Left lung (tissue), 10 donors: ENCODE measurements around the gene DOCK4. TPM values are rescaled to one million over a fixed set of nuclear protein-coding genes. Genes with fewer than 3 reads are reported as not detected.
A peak's percentile ranks its signal among the peaks of the same experiment; 100 is the strongest.

Source experiments
- ATAC-seq: fragments of 200-7000 bp; cut with Tn5 transposase; one replicate; pipeline ENCODE4 v1.9.1; 2020; ENCODE audit warnings: moderate library complexity
- DNase-seq, 4 donors: peaks; one replicate each; pipeline ENCODE4 v3.0.0-alpha.2; 2013 to 2020
- H3K27ac ChIP-seq, 2 donors: fragments of 200-600 bp; sonication (generic) in 1 of 2; one replicate each; pipeline versions ENCODE4 v1.5.0 to v1.8.0; 2020 to 2021
- H3K27me3 ChIP-seq, 2 donors: fragments of 200-600 bp; sonication (generic) in 1 of 2; one replicate each; pipeline versions ENCODE4 v1.5.0 to v1.8.0; 2020 to 2021
- H3K36me3 ChIP-seq, 2 donors: fragments of 200-600 bp; sonication (generic) in 1 of 2; one replicate each; pipeline versions ENCODE4 v1.5.0 to v1.8.0; 2020 to 2021
- H3K4me1 ChIP-seq, 2 donors: fragments of 200-600 bp; one replicate each; pipeline ENCODE4 v1.8.0; 2021
- H3K4me3 ChIP-seq, 2 donors: fragments of 200-600 bp; sonication (generic) in 1 of 2; one replicate each; pipeline versions ENCODE4 v1.5.0 to v1.8.0; 2020 to 2021; ENCODE audit warnings: mild to moderate bottlenecking in 1 of 2
- H3K9me3 ChIP-seq, 2 donors: fragments of 200-600 bp; sonication (generic) in 1 of 2; one replicate each; pipeline versions ENCODE4 v1.5.0 to v1.8.0; 2020 to 2021
- intact Hi-C, 2 donors: fragments of 100-400 bp; cut with DNase I; formaldehyde crosslinking; loops; one replicate each; pipeline versions ENCODE4 v1.11.2 to v1.14.2; 2022
- polyA plus RNA-seq, 6 donors: library from polyadenylated mRNA; unstranded; fragments of 120-200 nt; gene quantifications; one replicate each; pipeline ENCODE4 v1.2.1, GENCODE V29; 2013; ENCODE audit not compliant: insufficient read length in 6 of 6
- total RNA-seq, 2 donors: library from RNA; stranded (reverse); fragmentation: NEBNext Ultra II Directional; extraction: Animal tissue kit (Norgen Biotek cat#: 25700); gene quantifications; one replicate each; pipeline ENCODE4 v1.2.1, GENCODE V29; 2021
- TF ChIP-seq, protein P1 (sequence below), 2 donors: fragments of 200-600 bp; sonication (generic) in 1 of 2; IDR thresholded peaks; one replicate each; pipeline versions ENCODE4 v1.5.0 to v1.8.0; 2021; ENCODE audit warnings: antibody characterized with exemption in 2 of 2
- donor health status: DM: no; HTN: yes; CAD: no.
- donor health status: DM: no; HTN: no; CAD: no.

The DOCK4 gene
- total and polyA plus RNA-seq, 8 donors: 38.9 to 64.3 (median 52.5) TPM

DNA sequence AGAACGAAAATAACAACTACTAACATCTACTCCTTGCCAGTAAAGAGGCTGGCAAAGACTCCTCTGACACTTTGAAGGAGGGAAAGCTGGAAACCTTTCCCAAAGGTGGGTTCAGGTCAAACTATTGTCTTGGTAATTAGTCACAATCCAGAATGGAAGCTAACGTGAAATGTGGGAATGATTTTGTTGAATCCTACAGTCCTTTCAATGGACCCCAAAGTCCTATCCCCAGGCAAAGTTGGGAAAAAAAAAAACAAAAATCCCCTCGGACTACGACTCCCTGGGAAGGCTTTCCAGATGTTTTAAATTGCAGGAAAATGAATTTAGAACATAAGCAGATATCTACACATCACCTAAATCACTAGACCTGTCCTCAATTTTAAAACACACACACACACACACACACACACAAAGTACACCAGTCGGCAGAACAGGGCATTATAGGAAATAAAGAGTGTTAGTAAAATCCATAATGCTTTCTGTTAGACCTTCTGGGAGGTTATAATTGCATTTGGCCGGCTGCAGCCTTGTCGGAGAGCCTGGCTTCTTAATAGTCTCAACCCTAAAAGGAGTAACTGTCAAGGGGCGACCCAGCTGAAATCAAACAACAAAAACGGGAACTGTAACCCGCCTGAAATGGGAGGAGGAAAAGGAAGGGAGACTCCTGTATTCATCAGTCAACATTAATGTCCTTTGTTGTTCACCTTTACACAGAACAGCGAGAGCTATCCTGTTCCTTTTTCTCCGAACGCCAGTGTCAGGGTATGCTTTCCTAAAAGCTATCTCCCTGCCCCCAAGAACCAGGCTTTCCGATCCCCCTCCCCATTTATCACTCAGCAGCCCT lies 1.5 kb downstream of the DOCK4 start:
- Histone ChIP-seq H3K9me3 (no peaks in the 10 kb centered on the region), H3K4me3 (peak overlapping the region; percentile 88 to 93), H3K36me3 (no peaks in the 10 kb centered on the region), H3K27me3 (peaks cover 0 to 7% of the 10 kb centered on the region in 2 donors), H3K4me1 (peaks cover 0 to 48% of the 10 kb centered on the region in 2 donors), H3K27ac (peak overlapping the region; percentile 92)
- intact Hi-C loops: no loop called here
- TF ChIP-seq, protein P1, sequence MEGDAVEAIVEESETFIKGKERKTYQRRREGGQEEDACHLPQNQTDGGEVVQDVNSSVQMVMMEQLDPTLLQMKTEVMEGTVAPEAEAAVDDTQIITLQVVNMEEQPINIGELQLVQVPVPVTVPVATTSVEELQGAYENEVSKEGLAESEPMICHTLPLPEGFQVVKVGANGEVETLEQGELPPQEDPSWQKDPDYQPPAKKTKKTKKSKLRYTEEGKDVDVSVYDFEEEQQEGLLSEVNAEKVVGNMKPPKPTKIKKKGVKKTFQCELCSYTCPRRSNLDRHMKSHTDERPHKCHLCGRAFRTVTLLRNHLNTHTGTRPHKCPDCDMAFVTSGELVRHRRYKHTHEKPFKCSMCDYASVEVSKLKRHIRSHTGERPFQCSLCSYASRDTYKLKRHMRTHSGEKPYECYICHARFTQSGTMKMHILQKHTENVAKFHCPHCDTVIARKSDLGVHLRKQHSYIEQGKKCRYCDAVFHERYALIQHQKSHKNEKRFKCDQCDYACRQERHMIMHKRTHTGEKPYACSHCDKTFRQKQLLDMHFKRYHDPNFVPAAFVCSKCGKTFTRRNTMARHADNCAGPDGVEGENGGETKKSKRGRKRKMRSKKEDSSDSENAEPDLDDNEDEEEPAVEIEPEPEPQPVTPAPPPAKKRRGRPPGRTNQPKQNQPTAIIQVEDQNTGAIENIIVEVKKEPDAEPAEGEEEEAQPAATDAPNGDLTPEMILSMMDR (IDR thresholded peaks at IDR 0.05): no peak
- DNase-seq (peak in 1 of 4 donors; percentile 35), ATAC-seq (no peak)

DNA sequence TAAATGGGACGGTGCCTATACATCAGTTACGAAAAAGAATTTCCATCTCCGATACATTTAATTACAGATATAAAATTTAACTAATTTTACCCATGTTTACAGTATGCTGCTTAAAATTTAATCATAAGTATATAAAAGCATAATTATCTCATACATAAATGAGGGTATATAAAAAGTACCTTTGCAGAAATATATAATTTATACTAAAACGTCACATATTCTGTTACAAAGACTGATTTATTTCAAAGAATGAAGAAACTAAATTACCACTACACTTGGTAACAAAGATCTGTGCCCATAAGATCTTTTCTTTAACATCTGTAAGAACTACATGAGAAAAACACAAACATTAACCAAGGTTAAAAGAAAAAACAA lies 2.8 kb downstream of the DOCK4 start:
- Histone ChIP-seq H3K4me1 (peaks cover 0 to 62% of the 10 kb centered on the region in 2 donors), H3K9me3 (no peaks in the 10 kb centered on the region), H3K4me3 (peak overlapping the region in 1 of 2 donors; percentile 93), H3K27ac (peak overlapping the region in 1 of 2 donors; percentile 92), H3K36me3 (no peaks in the 10 kb centered on the region), H3K27me3 (peaks cover 0 to 7% of the 10 kb centered on the region in 2 donors)
- DNase-seq (no peak), ATAC-seq (no peak)
- TF ChIP-seq, protein P1 (IDR thresholded peaks at IDR 0.05): no peak
- intact Hi-C loops: no loop called here

DNA sequence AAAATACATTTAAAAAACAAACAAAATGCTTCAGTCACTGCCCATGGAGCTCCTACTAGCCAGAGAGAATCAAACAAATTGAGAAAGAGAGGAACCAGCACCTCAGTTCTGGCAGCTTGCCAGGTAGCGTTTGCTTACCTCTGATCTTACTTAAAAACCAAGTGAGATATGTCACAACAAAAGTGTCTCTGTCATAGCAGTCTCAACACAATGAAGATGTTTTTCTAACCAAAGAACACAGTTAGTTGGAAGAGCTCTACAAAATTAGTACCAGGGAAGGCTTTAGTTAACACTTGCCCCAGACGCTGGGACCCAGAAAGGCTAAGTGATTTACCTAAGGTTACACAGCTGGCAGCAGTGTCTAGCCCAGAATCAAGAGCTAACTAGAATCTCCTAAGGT lies 3.4 kb downstream of the DOCK4 start:
- Histone ChIP-seq H3K27ac (no peak overlapping the region), H3K4me3 (peak overlapping the region in 1 of 2 donors; percentile 93), H3K4me1 (peaks cover 0 to 60% of the 10 kb centered on the region in 2 donors), H3K27me3 (peaks cover 0 to 7% of the 10 kb centered on the region in 2 donors), H3K9me3 (no peaks in the 10 kb centered on the region), H3K36me3 (no peaks in the 10 kb centered on the region)
- TF ChIP-seq, protein P1 (IDR thresholded peaks at IDR 0.05): no peak
- ATAC-seq: no peak
- intact Hi-C loops: no loop called here
- no peak for DNase-seq

DNA sequence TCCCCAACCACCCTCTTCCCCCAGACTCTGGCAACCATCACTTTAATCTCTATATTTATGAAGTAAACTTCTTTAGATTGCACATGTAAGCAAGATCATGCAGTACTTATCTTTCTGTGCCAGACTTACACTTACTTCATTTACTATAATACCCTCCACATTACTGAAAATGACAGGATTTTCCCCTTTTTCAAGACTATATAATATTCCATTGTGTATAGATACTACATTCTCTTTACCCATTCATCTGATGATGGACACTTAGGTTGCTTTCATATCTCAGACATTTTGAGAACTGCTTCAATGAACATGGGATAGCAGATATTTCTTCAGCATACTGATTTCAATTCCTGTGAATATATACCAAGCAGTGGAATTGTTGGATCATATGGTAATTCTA lies 4.4 kb downstream of the DOCK4 start:
- intact Hi-C loops: no loop called here
- peaks cover 0 to 58% of the 10 kb centered on the region in 2 donors for H3K4me1 ChIP-seq
- no peak overlapping the region for H3K27ac ChIP-seq
- H3K9me3 ChIP-seq: no peaks in the 10 kb centered on the region
- H3K36me3 ChIP-seq: no peaks in the 10 kb centered on the region
- no peak for DNase-seq
- H3K4me3 ChIP-seq: no peak overlapping the region
- ATAC-seq: no peak
- peaks cover 0 to 7% of the 10 kb centered on the region in 2 donors for H3K27me3 ChIP-seq
- TF ChIP-seq, protein P1 (IDR thresholded peaks at IDR 0.05): no peak

DNA sequence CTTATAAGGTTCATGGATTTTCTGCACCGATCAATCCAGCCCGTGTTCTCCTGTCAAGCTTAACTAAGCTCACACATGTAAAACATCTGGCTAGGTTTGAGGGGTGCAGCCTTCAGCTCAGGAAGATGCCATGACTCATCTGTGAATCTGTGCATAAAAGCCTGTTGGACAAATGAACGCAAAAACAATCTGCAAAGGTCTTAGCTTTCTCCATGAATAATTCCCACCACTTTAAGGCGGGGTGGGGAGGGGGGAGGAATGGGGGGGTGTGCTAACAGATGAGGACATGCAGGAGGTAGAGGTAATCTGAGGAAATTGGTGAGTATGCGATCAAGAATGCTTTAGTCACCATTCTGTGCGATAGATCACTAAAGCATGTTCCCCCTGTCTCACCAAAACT lies 4.8 kb downstream of the DOCK4 start:
- no peak overlapping the region for H3K27ac ChIP-seq
- DNase-seq (no peak), ATAC-seq (no peak)
- intact Hi-C loops: no loop called here
- H3K36me3 ChIP-seq: no peaks in the 10 kb centered on the region
- H3K4me3 ChIP-seq: no peak overlapping the region
- TF ChIP-seq, protein P1 (IDR thresholded peaks at IDR 0.05): no peak
- peaks cover 0 to 7% of the 10 kb centered on the region in 2 donors for H3K27me3 ChIP-seq
- H3K4me1 ChIP-seq: peaks cover 0 to 58% of the 10 kb centered on the region in 2 donors
- no peaks in the 10 kb centered on the region for H3K9me3 ChIP-seq
